ENCODE data around the gene CDH4.

CDH4 gene

GRCh38 chr20:61865353-61865752 lies 613.3 kb downstream of the CDH4 start:
- no peak for DNase-seq (ENCODE audit: low spot score)

GRCh38 chr20:61866165-61866564 lies 614.1 kb downstream of the CDH4 start:
- no peak for DNase-seq (ENCODE audit: low spot score)

- DNase-seq (ENCODE audit: low spot score): no peak
These were observed 615.9 kb downstream of the CDH4 start for GRCh38 chr20:61868006-61868405.

- DNase-seq (ENCODE audit: low spot score): no peak
These were observed 616.5 kb downstream of the CDH4 start for GRCh38 chr20:61868466-61869090.

- DNase-seq (ENCODE audit: low spot score): no peak
These were observed 617.9 kb downstream of the CDH4 start for GRCh38 chr20:61869750-61870507.

GRCh38 chr20:61871160-61871559 lies 619.1 kb downstream of the CDH4 start:
- no peak for DNase-seq (ENCODE audit: low spot score)

GRCh38 chr20:61871913-61872312 lies 619.9 kb downstream of the CDH4 start:
- DNase-seq (ENCODE audit: low spot score): no peak

- no peak for DNase-seq (ENCODE audit: low spot score)
These were observed 620.4 kb downstream of the CDH4 start for GRCh38 chr20:61872371-61872900.

- no peak for DNase-seq (ENCODE audit: low spot score)
These were observed 621.8 kb downstream of the CDH4 start for GRCh38 chr20:61873651-61874420.

- DNase-seq (ENCODE audit: low spot score): no peak
These were observed 622.5 kb downstream of the CDH4 start for GRCh38 chr20:61874421-61875068.

GRCh38 chr20:61875221-61875885 lies 623.3 kb downstream of the CDH4 start:
- DNase-seq (ENCODE audit: low spot score): no peak

- DNase-seq (ENCODE audit: low spot score): no peak
These were observed 623.9 kb downstream of the CDH4 start for GRCh38 chr20:61875996-61876395.

GRCh38 chr20:61876952-61877728 lies 625.1 kb downstream of the CDH4 start:
- no peak for DNase-seq (ENCODE audit: low spot score)

- DNase-seq (ENCODE audit: low spot score): no peak
These were observed 625.9 kb downstream of the CDH4 start for GRCh38 chr20:61877776-61878477.

GRCh38 chr20:61878478-61879302 lies 626.6 kb downstream of the CDH4 start:
- no peak for DNase-seq (ENCODE audit: low spot score)

- no peak for DNase-seq (ENCODE audit: low spot score)
These were observed 627.2 kb downstream of the CDH4 start for GRCh38 chr20:61879303-61879620.

- no peak for DNase-seq (ENCODE audit: low spot score)
These were observed 627.6 kb downstream of the CDH4 start for GRCh38 chr20:61879694-61880093.

- DNase-seq (ENCODE audit: low spot score): no peak
These were observed 628.6 kb downstream of the CDH4 start for GRCh38 chr20:61880706-61881105.

- DNase-seq (ENCODE audit: low spot score): no peak
These were observed 629.4 kb downstream of the CDH4 start for GRCh38 chr20:61881416-61881815.

All from left forelimb (tissue), 1 donor.